NCI-H128 (cell line): Measurements from ENCODE around the gene AP1G1.
"Not testable (repeated sequence)": the region's sequence is repeated elsewhere in the genome, so short reads cannot be mapped to it uniquely, and the experiment has no call there.

ENCODE experiments used
- DNase-seq: peaks from one replicate; lab custom pipeline; 2025; ENCODE audit not compliant: unreplicated experiment; lab: John Stamatoyannopoulos, UW

The AP1G1 gene

GRCh38 chr16:71811261-71811803, 2.7 kb upstream of the AP1G1 start:
- no peak for DNase-seq

GRCh38 chr16:71810155-71810530, 1.5 kb upstream of the AP1G1 start:
- DNase-seq, result not testable (repeated sequence)

- no peak for DNase-seq
These were observed 585 bp downstream of the AP1G1 start for GRCh38 chr16:71807905-71808592.

- DNase-seq, result no peak
These were observed 5.3 kb downstream of the AP1G1 start for GRCh38 chr16:71803305-71803690.

- DNase-seq, result no peak
These were observed 12.0 kb downstream of the AP1G1 start for GRCh38 chr16:71796501-71797097.

GRCh38 chr16:71794943-71795342, 13.7 kb downstream of the AP1G1 start:
- DNase-seq, result no peak

- no peak for DNase-seq
These were observed 14.6 kb downstream of the AP1G1 start for GRCh38 chr16:71794018-71794417.

- no peak for DNase-seq
These were observed 16.5 kb downstream of the AP1G1 start for GRCh38 chr16:71792176-71792575.

- DNase-seq, result not testable (repeated sequence)
These were observed 18.3 kb downstream of the AP1G1 start for GRCh38 chr16:71790329-71790728.

GRCh38 chr16:71789136-71789535, 19.5 kb downstream of the AP1G1 start:
- DNase-seq, result no peak

- no peak for DNase-seq
These were observed 20.1 kb downstream of the AP1G1 start for GRCh38 chr16:71788578-71788977.

GRCh38 chr16:71785143-71785542, 23.5 kb downstream of the AP1G1 start:
- not testable (repeated sequence) for DNase-seq

GRCh38 chr16:71784093-71784492, 24.5 kb downstream of the AP1G1 start:
- DNase-seq, result no peak

- no peak for DNase-seq
These were observed 26.9 kb downstream of the AP1G1 start for GRCh38 chr16:71781741-71782140.

- no peak for DNase-seq
These were observed 28.0 kb downstream of the AP1G1 start for GRCh38 chr16:71780521-71781089.

GRCh38 chr16:71778780-71779179, 29.9 kb downstream of the AP1G1 start:
- DNase-seq, result no peak

GRCh38 chr16:71777329-71777728, 31.3 kb downstream of the AP1G1 start:
- DNase-seq, result no peak

- no peak for DNase-seq
These were observed 32.7 kb downstream of the AP1G1 start for GRCh38 chr16:71775949-71776348.

- no peak for DNase-seq
These were observed 37.1 kb downstream of the AP1G1 start for GRCh38 chr16:71771571-71771970.

GRCh38 chr16:71769222-71769621, 39.4 kb downstream of the AP1G1 start:
- DNase-seq, result no peak

- no peak for DNase-seq
These were observed 41.4 kb downstream of the AP1G1 start for GRCh38 chr16:71767060-71767900.
